Hematopoietic multipotent progenitor cell treated with erythropoietin and hydrocortisone succinate and interleukin-3 and kit ligand, for 17 days (in vitro differentiated cells): ENCODE results near the gene SPATA16.
"Not testable (repeated sequence)": the region's sequence is repeated elsewhere in the genome, so short reads cannot be mapped to it uniquely, and the experiment has no call there.

Source experiments
- DNase-seq: peaks from one replicate; pipeline ENCODE4 v3.0.0-alpha.2; 2015; ENCODE audit warnings: low spot score

The SPATA16 gene

GRCh38 chr3:172946061-172946460 lies 195.0 kb downstream of the SPATA16 start:
- DNase-seq: no peak

GRCh38 chr3:172939651-172940293 lies 201.3 kb downstream of the SPATA16 start:
- DNase-seq: no peak

GRCh38 chr3:172938788-172939187 lies 202.2 kb downstream of the SPATA16 start:
- no peak for DNase-seq

DNA sequence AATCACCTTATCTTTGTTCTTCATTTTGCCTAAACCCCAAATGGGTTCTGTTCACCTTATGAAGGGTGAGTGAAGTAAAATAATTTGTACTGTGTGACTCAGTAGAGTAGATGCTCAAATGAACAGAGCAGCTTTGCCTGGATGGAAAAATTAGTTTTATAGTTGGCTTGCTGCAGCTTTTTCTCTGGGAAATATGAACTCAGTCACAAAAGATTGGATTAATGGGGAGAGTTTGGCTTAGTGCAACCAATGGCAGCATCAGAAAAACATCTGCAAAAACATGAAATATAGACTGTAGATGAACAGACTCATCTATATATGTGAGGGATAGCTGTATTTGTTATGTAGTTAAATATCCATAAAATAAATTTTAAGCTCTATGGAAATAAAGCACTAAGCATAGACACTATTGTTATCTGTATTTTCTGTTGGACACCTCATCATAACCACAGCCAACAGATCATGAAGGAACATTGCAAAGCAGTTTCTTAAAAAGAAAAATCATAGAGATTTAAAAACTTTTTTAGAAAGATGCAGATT lies 209.2 kb downstream of the SPATA16 start:
- no peak for DNase-seq

- no peak for DNase-seq
Observed at GRCh38 chr3:172929451-172929850, 211.6 kb downstream of the SPATA16 start.

GRCh38 chr3:172924546-172924945 lies 216.5 kb downstream of the SPATA16 start:
- DNase-seq: no peak

DNA sequence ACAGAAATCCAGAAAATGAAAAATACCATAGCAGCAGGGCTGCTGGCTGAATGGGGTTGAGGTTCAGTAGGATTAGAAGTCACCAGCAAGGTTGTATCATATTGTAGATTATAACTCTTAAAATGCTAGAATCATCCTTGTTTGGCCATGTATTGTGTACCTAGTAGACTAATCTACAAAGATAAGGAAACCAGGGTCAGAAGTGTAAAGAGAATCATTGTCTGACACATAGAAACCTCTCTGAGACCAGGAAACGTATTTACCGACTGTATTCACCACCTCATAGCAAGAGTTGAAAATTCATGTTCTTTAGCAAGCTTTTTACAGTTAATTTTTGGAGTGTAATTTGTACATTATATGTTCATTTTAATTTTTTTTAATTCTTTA lies 221.7 kb downstream of the SPATA16 start:
- DNase-seq: no peak

GRCh38 chr3:172918568-172919296 lies 222.3 kb downstream of the SPATA16 start:
- DNase-seq: no peak

DNA sequence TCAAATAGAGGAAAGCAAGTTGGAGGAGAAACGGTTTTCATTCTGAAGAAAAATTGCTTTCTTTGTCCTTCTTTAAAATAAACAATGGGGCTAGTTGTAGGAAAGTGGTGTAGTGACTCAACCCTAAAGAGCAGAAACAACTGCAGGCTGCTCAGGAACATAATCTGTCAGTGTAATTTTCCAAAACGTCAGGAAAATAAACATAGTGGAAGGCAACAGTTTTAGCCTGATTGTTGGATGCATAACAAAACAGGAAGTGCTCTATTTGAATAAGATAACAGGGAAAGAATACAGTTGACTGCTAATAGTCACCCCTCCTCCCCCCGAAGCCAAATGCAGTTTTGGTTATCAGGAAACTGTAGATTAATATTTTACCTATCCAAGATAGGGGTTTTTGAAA lies 222.9 kb downstream of the SPATA16 start:
- no peak for DNase-seq

GRCh38 chr3:172915911-172916514 lies 225.0 kb downstream of the SPATA16 start:
- no peak for DNase-seq

GRCh38 chr3:172914854-172915253 lies 226.2 kb downstream of the SPATA16 start:
- DNase-seq: no peak

- no peak for DNase-seq
Observed at GRCh38 chr3:172913911-172914655, 227.0 kb downstream of the SPATA16 start.

DNA sequence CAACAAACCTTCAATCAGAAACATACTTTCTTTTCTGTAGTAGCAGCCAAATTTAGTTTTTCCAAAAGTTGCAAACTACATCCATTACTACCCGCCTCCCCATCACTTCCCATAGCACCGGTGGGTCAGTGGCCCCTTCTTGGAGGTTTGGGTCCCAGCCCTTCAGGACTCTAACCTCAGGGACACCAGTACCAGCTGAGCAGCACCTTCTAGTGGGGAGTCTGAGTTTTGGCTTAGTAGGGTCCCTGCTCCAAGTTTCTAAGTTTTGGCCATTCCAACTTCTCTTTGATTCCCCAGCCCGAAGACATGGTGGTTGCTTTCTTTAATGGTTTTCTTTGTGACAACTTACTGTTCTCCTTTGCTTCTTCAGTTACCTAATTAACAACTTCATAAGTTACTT lies 229.9 kb downstream of the SPATA16 start:
- no peak for DNase-seq

GRCh38 chr3:172908771-172909270 lies 232.2 kb downstream of the SPATA16 start:
- no peak for DNase-seq

DNA sequence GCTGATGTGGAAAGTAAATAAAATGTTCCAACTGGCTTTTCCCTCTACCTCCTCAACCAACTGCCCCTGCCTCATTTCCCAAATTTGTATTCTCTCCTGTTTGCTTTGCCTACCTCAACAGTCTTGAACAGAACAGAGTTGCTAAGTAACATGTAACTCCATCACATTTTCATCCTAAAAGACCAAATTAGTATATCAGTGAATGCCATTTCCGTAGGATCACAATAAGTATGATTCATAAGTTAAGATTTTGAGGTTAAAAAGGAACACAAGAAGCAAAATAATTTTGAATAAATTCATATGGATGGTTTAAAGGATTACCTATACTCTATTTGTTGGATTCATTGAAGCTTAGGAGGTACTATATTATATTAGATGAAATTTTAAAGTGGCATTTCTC lies 235.6 kb downstream of the SPATA16 start:
- DNase-seq: no peak

DNA sequence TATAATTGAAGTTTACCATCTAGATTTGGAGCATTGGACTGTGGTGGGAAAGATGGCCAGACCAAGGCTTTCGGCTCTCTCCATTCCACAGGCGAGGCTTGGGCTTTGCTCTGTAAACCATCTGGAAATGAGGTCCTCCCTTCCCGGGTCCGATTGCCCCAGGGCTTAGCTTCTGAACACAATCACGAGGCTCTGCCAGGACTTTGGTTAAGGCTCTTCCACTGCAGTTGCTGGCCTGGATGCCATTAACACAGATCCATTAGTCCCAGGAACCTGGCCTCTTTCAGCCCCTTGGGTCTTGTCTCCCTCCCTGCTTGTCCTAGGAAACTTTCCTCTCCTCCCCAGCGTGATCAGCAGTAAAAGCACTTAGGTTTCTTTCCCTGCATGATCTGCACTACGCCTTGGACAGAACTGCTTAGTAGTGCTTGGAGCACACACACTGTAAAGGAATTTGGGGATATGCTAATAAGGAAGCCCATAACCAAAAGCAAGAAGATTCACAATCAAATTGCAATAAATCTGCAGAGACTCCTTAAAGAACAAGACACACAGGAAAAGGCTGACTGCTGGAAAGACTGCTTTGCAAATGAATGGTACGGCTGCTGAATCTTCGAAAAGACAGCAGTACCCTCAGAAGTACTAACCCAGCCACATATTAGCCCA lies 236.2 kb downstream of the SPATA16 start:
- no peak for DNase-seq

DNA sequence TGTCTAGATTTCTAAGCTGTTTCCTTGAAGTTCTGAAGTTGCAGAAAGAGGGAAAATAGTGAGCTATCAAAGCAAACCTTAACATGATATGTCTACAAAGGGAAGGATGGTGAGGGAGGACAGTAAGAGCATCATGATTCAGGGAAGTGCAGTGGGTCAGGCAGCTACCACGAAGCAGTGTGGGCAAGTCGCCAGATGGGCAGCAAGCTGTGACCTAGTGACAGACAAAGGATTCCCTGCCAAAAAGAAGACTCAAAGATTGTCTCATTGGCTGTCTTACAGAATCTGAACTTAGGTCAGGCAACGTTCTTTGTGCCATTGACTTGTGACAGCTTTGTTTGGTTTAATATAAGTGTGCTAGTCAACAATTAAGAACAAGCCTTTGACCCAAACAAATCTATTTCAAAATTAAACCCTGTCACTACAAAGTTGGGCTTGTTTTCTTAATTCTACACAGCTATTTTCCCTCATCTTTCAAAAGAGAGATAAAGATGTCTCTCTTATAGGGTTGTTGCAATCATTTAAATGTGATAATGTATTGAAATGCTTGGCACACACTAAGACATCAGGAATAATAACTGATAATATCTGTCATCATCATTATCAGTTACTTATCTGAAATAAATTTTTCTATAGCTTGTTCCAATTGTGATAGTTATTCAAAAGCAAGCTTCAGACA lies 237.3 kb downstream of the SPATA16 start:
- DNase-seq: no peak

DNA sequence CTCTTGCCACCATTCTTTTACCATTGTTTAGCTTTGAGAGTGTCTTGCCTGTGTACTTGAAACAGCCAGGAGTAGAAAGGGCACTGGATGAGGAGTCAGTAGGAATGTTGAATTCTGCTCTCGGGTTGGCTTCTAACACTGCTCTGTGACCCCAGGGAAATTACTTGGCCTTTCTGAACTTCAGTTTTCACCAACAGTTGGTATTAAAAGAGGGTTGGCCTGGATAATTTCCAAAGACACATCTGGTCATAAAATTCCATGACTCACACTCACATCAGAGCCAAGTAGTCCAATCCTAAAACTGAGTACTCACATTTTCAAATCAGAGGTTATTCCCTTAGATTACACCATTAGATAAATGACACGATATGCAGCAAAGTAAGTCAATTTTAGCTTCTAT lies 248.9 kb downstream of the SPATA16 start:
- DNase-seq: no peak

DNA sequence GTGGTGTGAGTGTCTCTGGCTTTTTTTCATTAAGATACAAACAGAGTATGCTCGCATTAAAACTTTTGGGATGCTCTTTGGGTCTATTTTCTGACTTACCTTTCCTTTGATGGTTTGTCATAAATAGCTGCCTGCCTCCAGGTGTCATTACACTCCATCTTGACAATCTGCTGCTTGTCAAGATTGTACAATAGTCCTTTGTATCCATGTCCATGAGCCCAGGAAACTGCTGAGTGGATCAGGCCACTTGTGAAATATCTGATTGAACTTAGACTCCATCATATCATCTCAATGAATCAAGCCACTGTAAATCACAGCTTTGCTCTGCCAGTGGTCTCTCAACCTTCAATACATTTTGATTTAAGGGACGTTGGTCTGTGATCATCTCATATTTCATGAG lies 255.3 kb downstream of the SPATA16 start:
- DNase-seq: no peak

DNA sequence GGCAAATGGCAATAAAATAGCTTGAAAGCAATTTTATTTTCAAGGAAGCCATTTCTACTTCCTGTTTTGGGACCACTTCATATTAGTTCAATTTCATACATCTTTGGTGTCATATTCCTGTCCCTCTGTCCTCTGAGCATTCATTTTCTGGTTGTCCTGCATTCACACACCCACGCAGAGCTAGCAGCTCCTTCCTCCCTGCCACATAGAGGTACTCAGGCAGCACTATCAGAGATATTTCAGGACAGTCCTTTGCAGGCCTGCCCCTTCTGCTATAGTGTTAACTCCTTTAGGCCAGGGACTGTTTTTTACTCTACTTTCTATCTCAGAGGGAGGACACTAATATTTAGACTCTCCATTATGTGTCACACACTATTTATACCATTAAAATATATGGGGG lies 258.5 kb downstream of the SPATA16 start:
- DNase-seq: no peak

GRCh38 chr3:172879381-172879780 lies 261.7 kb downstream of the SPATA16 start:
- not testable (repeated sequence) for DNase-seq
